A673 (cell line): ENCODE data around the gene CALN1. TPM values are rescaled to one million over a fixed set of nuclear protein-coding genes. Genes with fewer than 3 reads are reported as not detected.

Experiments used
- BruUV-seq: library from RNA; stranded (reverse); fragments of 400-500 nt; replicated peaks from 2 replicates; lab custom pipeline; 2021; lab: Mats Ljungman, UMichigan
- CTCF ChIA-PET: fragments of 300-600 bp; sonication (Branson Sonifier 250); formaldehyde crosslinking; loops from one replicate; lab custom pipeline; 2022; ENCODE audit warnings: antibody characterized with exemption; lab: Charles Lee
- POLR2A ChIA-PET: fragments of 300-600 bp; sonication (Branson Sonifier 250); formaldehyde crosslinking; loops from one replicate; lab custom pipeline; 2022; ENCODE audit warnings: antibody characterized with exemption; ENCODE audit not compliant: low non-redundant PET; lab: Charles Lee
- DNase-seq: peaks from one replicate; pipeline ENCODE4 v3.0.0-alpha.2; 2015; ENCODE audit warnings: low spot score
- H3K27ac ChIP-seq: fragments of 200-600 bp; sonication (generic); 2 replicates; pipeline ENCODE4 v1.5.1; 2016; ENCODE audit warnings: mixed run types, low read depth, mild to moderate bottlenecking, mixed read lengths, antibody characterized with exemption, low read length; ENCODE audit not compliant: poor library complexity, severe bottlenecking
- H3K27me3 ChIP-seq: fragments of 200-600 bp; sonication (generic); replicated peaks from 2 replicates; pipeline ENCODE4 v1.6.1; 2017; ENCODE audit warnings: mixed run types, low read depth, mild to moderate bottlenecking, mixed read lengths, antibody characterized with exemption, low read length; ENCODE audit not compliant: insufficient read depth, poor library complexity
- H3K36me3 ChIP-seq: fragments of 200-600 bp; sonication (generic); 2 replicates; pipeline ENCODE4 v1.6.1; 2016; ENCODE audit warnings: mixed run types, mild to moderate bottlenecking, mixed read lengths, antibody characterized with exemption, low read length; ENCODE audit not compliant: insufficient read depth, poor library complexity, severe bottlenecking
- H3K4me1 ChIP-seq: fragments of 200-600 bp; sonication (generic); 2 replicates; pipeline ENCODE4 v1.6.1; 2017; ENCODE audit warnings: mixed run types, mild to moderate bottlenecking, mixed read lengths, antibody characterized with exemption, low read length; ENCODE audit not compliant: insufficient read depth, poor library complexity, severe bottlenecking
- H3K4me3 ChIP-seq: fragments of 200-600 bp; sonication (generic); 2 replicates; pipeline ENCODE4 v1.5.1; 2016; ENCODE audit warnings: low read depth, mixed run types, mild to moderate bottlenecking, mixed read lengths, low read length; ENCODE audit not compliant: poor library complexity, severe bottlenecking
- H3K9me3 ChIP-seq: fragments of 200-600 bp; sonication (generic); 2 replicates; pipeline ENCODE4 v1.6.1; 2016; ENCODE audit warnings: mixed run types, low read depth, mild to moderate bottlenecking, mixed read lengths, antibody characterized with exemption, low read length; ENCODE audit not compliant: poor library complexity, severe bottlenecking
- CTCF ChIP-seq: fragments of 300-800, 200-600 bp; sonication (generic); conservative IDR thresholded peaks from 2 replicates; pipeline ENCODE4 v1.5.1; 2017; ENCODE audit warnings: low read depth, mild to moderate bottlenecking, antibody characterized with exemption, low read length, moderate library complexity, mixed read lengths
- EZH2 ChIP-seq: fragments of 200-600 bp; sonication (generic); IDR thresholded peaks from 2 replicates; pipeline ENCODE4 v1.6.1; 2017; ENCODE audit warnings: borderline replicate concordance, low read depth, mild to moderate bottlenecking, mixed read lengths, antibody characterized with exemption, low read length; ENCODE audit not compliant: poor library complexity, severe bottlenecking
- intact Hi-C: fragments of 100-400 bp; cut with micrococcal nuclease; formaldehyde crosslinking; loops from one replicate; pipeline ENCODE4 v1.10.0; 2022; ENCODE audit not compliant: unreplicated experiment
- total RNA-seq: library from RNA; stranded (reverse); gene quantifications from 2 replicates; pipeline ENCODE4 v1.2.3, GENCODE V29; 2021

The CALN1 gene
- total RNA-seq, 1 experiment from 2014 or later: not detected

- no peaks in the 10 kb centered on the region for H3K27me3 ChIP-seq
- DNase-seq: no peak
- intact Hi-C loops: no loop called here
- TF ChIP-seq CTCF: no peak
- no peak for TF ChIP-seq EZH2
- H3K4me3 ChIP-seq: no peak overlapping the region
- no TSS peak for BruUV-seq
- POLR2A ChIA-PET: no interaction called here
- H3K36me3 ChIP-seq: no peaks in the 10 kb centered on the region
- H3K27ac ChIP-seq: no peak overlapping the region
- H3K4me1 ChIP-seq: no peaks in the 10 kb centered on the region
- H3K9me3 ChIP-seq: peaks cover 18% of the 10 kb centered on the region
- CTCF ChIA-PET: no interaction called here
Observed at GRCh38 chr7:71896535-71896934, 515.6 kb downstream of the CALN1 start.

GRCh38 chr7:71886046-71886445 lies 526.1 kb downstream of the CALN1 start:
- Histone ChIP-seq H3K36me3 (no peaks in the 10 kb centered on the region), H3K4me3 (no peak overlapping the region), H3K27ac (no peak overlapping the region), H3K4me1 (no peaks in the 10 kb centered on the region), H3K27me3 (no peaks in the 10 kb centered on the region), H3K9me3 (peaks cover 29% of the 10 kb centered on the region)
- no TSS peak for BruUV-seq
- no peak for TF ChIP-seq CTCF
- TF ChIP-seq EZH2: no peak
- CTCF ChIA-PET: no interaction called here
- no peak for DNase-seq
- POLR2A ChIA-PET: no interaction called here
- intact Hi-C loops: no loop called here

GRCh38 chr7:71885487-71885886 lies 526.7 kb downstream of the CALN1 start:
- ChIA-PET POLR2A (no interaction called here), CTCF (no interaction called here)
- TF ChIP-seq EZH2 (no peak), CTCF (no peak)
- DNase-seq: no peak
- Histone ChIP-seq H3K27me3 (no peaks in the 10 kb centered on the region), H3K4me3 (no peak overlapping the region), H3K36me3 (no peaks in the 10 kb centered on the region), H3K4me1 (no peaks in the 10 kb centered on the region), H3K9me3 (peaks cover 29% of the 10 kb centered on the region), H3K27ac (no peak overlapping the region)
- no TSS peak for BruUV-seq
- intact Hi-C loops: no loop called here
